HEK293T (cell line): ENCODE results near the gene NXPE3.

Experiments used
- ARNT ChIP-seq: fragments of 450-650 bp; IDR thresholded peaks from 2 replicates; pipeline ENCODE4 v1.6.1; 2017; ENCODE audit warnings: mild to moderate bottlenecking
- BHLHE40 ChIP-seq: fragments of 450-650 bp; IDR thresholded peaks from 2 replicates; pipeline ENCODE4 v1.6.1; 2016; ENCODE audit warnings: mild to moderate bottlenecking, moderate library complexity, borderline replicate concordance
- ELF4 ChIP-seq: fragments of 450-650 bp; IDR thresholded peaks from 2 replicates; pipeline ENCODE4 v1.6.1; 2017; ENCODE audit warnings: antibody characterized with exemption
- FOXA1 ChIP-seq: fragments of 450-650 bp; IDR thresholded peaks from 2 replicates; pipeline ENCODE4 v1.6.1; 2016; ENCODE audit warnings: mild to moderate bottlenecking
- FOXK2 ChIP-seq: fragments of 450-650 bp; IDR thresholded peaks from 2 replicates; pipeline ENCODE4 v1.6.1; 2016; ENCODE audit warnings: mild to moderate bottlenecking
- FOXM1 ChIP-seq: fragments of 450-650 bp; IDR thresholded peaks from 2 replicates; pipeline ENCODE4 v1.6.1; 2017; ENCODE audit warnings: mild to moderate bottlenecking, borderline replicate concordance
- HDGF ChIP-seq: fragments of 450-650 bp; IDR thresholded peaks from 2 replicates; pipeline ENCODE4 v1.6.1; 2017; ENCODE audit warnings: antibody characterized with exemption, borderline replicate concordance
- L3MBTL2 ChIP-seq: fragments of 450-650 bp; conservative IDR thresholded peaks from 2 replicates; pipeline ENCODE4 v1.6.1; 2016; ENCODE audit warnings: mild to moderate bottlenecking
- SP1 ChIP-seq: fragments of 450-650 bp; IDR thresholded peaks from 2 replicates; pipeline ENCODE4 v1.6.1; 2017
- SUZ12 ChIP-seq: fragments of 450-650 bp; IDR thresholded peaks from 2 replicates; pipeline ENCODE4 v1.6.1; 2016; ENCODE audit warnings: mild to moderate bottlenecking
- TARDBP ChIP-seq: fragments of 450-650 bp; IDR thresholded peaks from 2 replicates; pipeline ENCODE4 v1.6.1; 2016
- ZNF384 ChIP-seq: fragments of 450-650 bp; IDR thresholded peaks from 2 replicates; pipeline ENCODE4 v1.6.1; 2016

DNA sequence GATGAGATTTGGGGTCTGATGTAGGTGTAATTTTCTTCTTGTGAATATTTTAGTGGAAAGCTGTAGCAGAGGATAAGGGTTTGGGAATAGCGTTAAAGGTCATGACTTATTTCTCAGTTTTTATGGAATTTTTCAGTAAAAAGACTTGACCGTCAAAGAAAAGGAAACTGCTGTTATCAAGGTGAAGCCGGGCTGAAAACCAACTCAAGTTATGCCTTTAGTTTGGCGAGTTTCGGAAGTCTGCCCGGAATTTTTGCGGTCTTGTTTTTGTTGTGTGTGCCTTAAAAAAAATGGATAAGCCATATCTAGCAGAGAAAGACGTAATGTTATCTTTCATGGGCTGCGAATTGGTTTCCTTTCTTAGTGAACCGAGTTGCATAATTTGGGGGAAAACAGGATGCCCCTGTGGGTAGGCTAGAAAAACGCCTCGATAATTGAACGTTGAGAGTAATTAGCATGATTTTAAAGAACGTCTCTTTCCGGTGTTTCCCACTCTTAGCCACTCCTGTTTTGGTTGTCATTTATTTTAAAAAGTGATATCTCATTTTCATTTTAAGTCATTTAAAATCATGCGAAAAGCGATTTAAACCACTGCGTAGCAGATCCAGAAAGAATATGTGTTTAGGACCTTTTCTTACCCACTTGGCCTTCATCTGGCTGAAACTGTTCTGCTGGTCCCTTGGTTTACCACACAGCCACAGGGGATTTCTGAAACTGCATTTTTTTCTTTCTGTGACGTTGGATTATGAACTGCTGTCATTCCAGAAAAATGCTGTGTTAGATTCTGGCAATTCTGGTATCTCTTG, 71.4 kb downstream of the NXPE3 start:
- TF ChIP-seq TARDBP (no peak), SP1 (no peak), FOXK2 (no peak), L3MBTL2 (no peak), ARNT (no peak), FOXA1 (no peak), BHLHE40 (no peak), SUZ12 (no peak), ELF4 (no peak), FOXM1 (no peak), HDGF (no peak), ZNF384 (no peak)
